Stomach (tissue), 19 donors: ENCODE results near the gene DFFB. TPM values are rescaled to one million over a fixed set of nuclear protein-coding genes. Genes with fewer than 3 reads are reported as not detected.
A peak's percentile ranks its signal among the peaks of the same experiment; 100 is the strongest.
"Not testable (repeated sequence)": the region's sequence is repeated elsewhere in the genome, so short reads cannot be mapped to it uniquely, and the experiment has no call there.

Source experiments
- DNase-seq, 2 donors: peaks; one replicate each; pipeline versions ENCODE4 v3.0.0 to v3.0.0-alpha.2; 2013 to 2019
- H3K27ac ChIP-seq, 5 donors: fragments of 200-600 bp in 4 of 5; sonication (generic) in 4 of 5; one replicate each; pipeline ENCODE4 v1.5.1; 2013 to 2019; ENCODE audit warnings: mild to moderate bottlenecking in 1 of 5, moderate library complexity in 1 of 5
- H3K27me3 ChIP-seq, 3 donors: fragments of 200-600 bp; sonication (generic); one replicate each; pipeline ENCODE4 v1.5.1; 2017 to 2019; ENCODE audit warnings: mixed run types in 1 of 3
- H3K36me3 ChIP-seq, 4 donors: fragments of 200-600 bp; sonication (generic); 1 replicate in 3 of 4; 2 replicates in 1 of 4; pipeline ENCODE4 v1.5.1; 2016 to 2019
- H3K4me1 ChIP-seq, 4 donors: fragments of 200-600 bp; sonication (generic); one replicate each; pipeline ENCODE4 v1.5.1; 2016 to 2019
- H3K4me3 ChIP-seq, 4 donors: fragments of 200-600 bp; sonication (generic) in 3 of 4; one replicate each; pipeline ENCODE4 v1.5.1; 2016 to 2019; ENCODE audit warnings: mild to moderate bottlenecking in 1 of 4
- H3K9me3 ChIP-seq, 4 donors: fragments of 200-600 bp; sonication (generic); one replicate each; pipeline ENCODE4 v1.5.1; 2016 to 2019
- CTCF ChIP-seq, 7 experiments: fragments of 450-650 bp in 4 of 7; fragments of 200-600 bp in 3 of 7; sonication (generic) in 3 of 7; IDR thresholded peaks; one replicate each; pipeline ENCODE4 v1.5.1; 2016 to 2019; ENCODE audit warnings: antibody characterized with exemption in 7 of 7, control low read depth in 2 of 7, mild to moderate bottlenecking in 1 of 7
- EP300 ChIP-seq: sonication (generic); formaldehyde crosslinking; IDR thresholded peaks from one replicate; pipeline ENCODE4 v1.6.1; 2017; ENCODE audit warnings: antibody characterized with exemption
- POLR2A ChIP-seq, 4 donors: fragments of 450-650 bp; IDR thresholded peaks; one replicate each; pipeline ENCODE4 v1.6.1; 2016; ENCODE audit warnings: antibody characterized with exemption in 4 of 4, control low read depth in 2 of 4, mild to moderate bottlenecking in 1 of 4, moderate library complexity in 1 of 4
- POLR2AphosphoS5 ChIP-seq, 3 donors: sonication (generic); formaldehyde crosslinking; IDR thresholded peaks; one replicate each; pipeline ENCODE4 v1.6.1; 2016; ENCODE audit warnings: antibody characterized with exemption in 3 of 3
- WGBS, 5 donors: extraction: QIAGEN DNeasy Blood & Tissue Kit in 3 of 5; methylation state at CpG; one replicate each; pipeline versions ENCODE4 v1.1.5 to v1.1.7; 2013 to 2018; 5-methylcytosine and 5-hydroxymethylcytosine counted together
- intact Hi-C: fragments of 100-400 bp; cut with DNase I; formaldehyde crosslinking; loops from one replicate; pipeline ENCODE4 v1.15.1; 2023; ENCODE audit warnings: low total_unique reads
- long read RNA-seq, 10 donors: transcript quantifications; one replicate each; lab custom pipeline, GENCODE V29; 2026
- polyA plus RNA-seq, 3 donors: library from polyadenylated mRNA; stranded (reverse); fragments of 200-250 nt; gene quantifications; one replicate each; pipeline ENCODE4 v1.2.3, GENCODE V29; 2013
- total RNA-seq, 5 donors: library from RNA; depleted of rRNA; stranded (reverse); fragments of >200 nt; gene quantifications; one replicate each; pipeline versions ENCODE4 v1.1.0 to v1.2.3, GENCODE V29; 2014 to 2016
- donor health status: healthy with polysubstance abuse.
- donor health status: Bipolar disorder and iron deficiency.
- donor health status: healthy.

The DFFB gene
- total RNA-seq (1 to 10 TPM; 1.2 to 9.3 (median 5.0) TPM), polyA plus RNA-seq (1 to 10 TPM; 3.7 to 5.2 (median 4.6) TPM)
- long read RNA-seq, donor 1, result 0 reads
- long read RNA-seq, donor 2, result 0 reads
- long read RNA-seq, donor 3, result 0 reads
- long read RNA-seq, donor 4, result 0 reads
- long read RNA-seq, donor 5, partial matches to known transcripts, result 0 of 1 reads
- long read RNA-seq, donor 5, other reads (novel, unspliced or antisense), result 0 of 1 reads
- long read RNA-seq, donor 6, result 0 reads
- long read RNA-seq, donor 7, partial matches to known transcripts, result 0 of 1 reads
- long read RNA-seq, donor 7, other reads (novel, unspliced or antisense), result 0 of 1 reads
- long read RNA-seq, donor 8, partial matches to known transcripts, result 0 of 1 reads
- long read RNA-seq, donor 8, other reads (novel, unspliced or antisense), result 0 of 1 reads
- long read RNA-seq, donor 9, result 0 reads
- long read RNA-seq, donor 10, result 0 reads

- peak; percentile 98 to 99 for DNase-seq
- intact Hi-C loops, result no loop called here
- WGBS, 5 donors, result 0 to 1% (median 0%) methylated on average over 29 to 71 of the region's 73 CpGs
- H3K36me3 ChIP-seq, result peaks cover 0 to 21% (median 4%) of the 10 kb centered on the region in 4 donors
- H3K4me3 ChIP-seq, result peak within 1 kb of the TSS; percentile 86 to 95 (median 91)
- H3K9me3 ChIP-seq, result no peaks in the 10 kb centered on the region
- TF ChIP-seq EP300 (no peak), POLR2AphosphoS5 (IDR thresholded peaks at IDR 0.05) (peak; percentile 69 to 91 (median 74)), POLR2A (IDR thresholded peaks at IDR 0.05) (peak in 1 of 4 donors; percentile 32), CTCF (IDR thresholded peaks at IDR 0.05) (peak in 3 of 7 experiments; percentile 6 to 53 (median 22))
- no peaks in the 10 kb centered on the region for H3K27me3 ChIP-seq
- H3K4me1 ChIP-seq, result peaks cover 23 to 42% (median 36%) of the 10 kb centered on the region in 4 donors
- peak within 1 kb of the TSS; percentile 84 to 90 (median 88) for H3K27ac ChIP-seq
These were observed at the start of gene DFFB, which contains the start of gene CEP104 for GRCh38 chr1:3856923-3857790. DFFB (plus strand) TSS chr1:3857476; CDS start chr1:3857604, 128 bp downstream. CEP104 (minus strand) TSS chr1:3857211; CDS start chr1:3852407, 4,804 bp downstream.

GRCh38 chr1:3807769-3808168 is 49.5 kb upstream of the DFFB start:
- intact Hi-C loops, result no loop called here

GRCh38 chr1:3809680-3810079 is 47.6 kb upstream of the DFFB start:
- peaks cover 0 to 8% (median 0%) of the 10 kb centered on the region in 3 donors for H3K27me3 ChIP-seq
- H3K4me3 ChIP-seq, result no peak overlapping the region
- intact Hi-C loops, result no loop called here
- peaks cover 6 to 15% (median 12%) of the 10 kb centered on the region in 4 donors for H3K36me3 ChIP-seq
- TF ChIP-seq CTCF (IDR thresholded peaks at IDR 0.05) (no peak), EP300 (no peak), POLR2A (IDR thresholded peaks at IDR 0.05) (no peak), POLR2AphosphoS5 (IDR thresholded peaks at IDR 0.05) (no peak)
- H3K27ac ChIP-seq, result no peak overlapping the region
- no peak for DNase-seq
- H3K9me3 ChIP-seq, result no peaks in the 10 kb centered on the region
- no peaks in the 10 kb centered on the region for H3K4me1 ChIP-seq
- WGBS, 5 donors, result 40 to 54% (median 45%) methylated on average over 6 to 7 of the region's 7 CpGs

More at GRCh38 chr1:3807769-3808168, 49.5 kb upstream of the DFFB start:
- DNase-seq, result no peak
- no peaks in the 10 kb centered on the region for H3K9me3 ChIP-seq
- no peak for TF ChIP-seq EP300
- no peak for TF ChIP-seq POLR2A (IDR thresholded peaks at IDR 0.05)
- no peak for TF ChIP-seq CTCF (IDR thresholded peaks at IDR 0.05)
- no peak for TF ChIP-seq POLR2AphosphoS5 (IDR thresholded peaks at IDR 0.05)
- H3K36me3 ChIP-seq, result no peaks in the 10 kb centered on the region
- H3K4me1 ChIP-seq, result no peaks in the 10 kb centered on the region
- H3K4me3 ChIP-seq, result no peak overlapping the region
- no peak overlapping the region for H3K27ac ChIP-seq
- WGBS, 5 donors, result 66 to 90% (median 78%) methylated on average over 4 to 5 of the region's 5 CpGs
- peaks cover 0 to 20% (median 0%) of the 10 kb centered on the region in 3 donors for H3K27me3 ChIP-seq

GRCh38 chr1:3810149-3810761 is 47.0 kb upstream of the DFFB start:
- intact Hi-C loops, H3K9me3 ChIP-seq, H3K27me3 ChIP-seq, DNase-seq, H3K4me3 ChIP-seq, H3K4me1 ChIP-seq, H3K27ac ChIP-seq: not testable (repeated sequence)
- 72 to 84% (median 75%) methylated on average over 9 of the region's 9 CpGs for WGBS, 5 donors
- peaks cover 12 to 21% (median 18%) of the 10 kb centered on the region in 4 donors for H3K36me3 ChIP-seq
